ENCODE results near the gene HOXD4. TPM values are rescaled to one million over a fixed set of nuclear protein-coding genes. Genes with fewer than 3 reads are reported as not detected.

HOXD4 gene
- total RNA-seq, 1 experiment from 2014 or later, result 1.2 TPM

- Histone ChIP-seq H3K4me3 (ENCODE audit: low read depth, low read length) (no peak overlapping the region), H3K27me3 (replicated peaks; ENCODE audit: control insufficient read depth, insufficient read depth, low read length) (no peaks in the 10 kb centered on the region; the same call in 1 of the 2 replicates), H3K4me1 (no peaks in the 10 kb centered on the region), H3K36me3 (ENCODE audit: control insufficient read depth, insufficient read depth, low read length) (no peaks in the 10 kb centered on the region), H3K9me3 (no peaks in the 10 kb centered on the region)
- Mint-ChIP-seq H3K36me3 (ENCODE audit: insufficient read depth, unreplicated experiment) (no peaks in the 10 kb centered on the region), H3K27ac (ENCODE audit: unreplicated experiment) (no peak overlapping the region), H3K9me3 (ENCODE audit: unreplicated experiment) (peaks cover 9% of the 10 kb centered on the region), H3K4me3 (ENCODE audit: unreplicated experiment) (no peak overlapping the region), H3K4me1 (ENCODE audit: low read depth, unreplicated experiment) (no peaks in the 10 kb centered on the region), H3K27me3 (ENCODE audit: insufficient read depth, unreplicated experiment) (peaks cover 19% of the 10 kb centered on the region)
- intact Hi-C loops (cut with micrococcal nuclease; ENCODE audit: unreplicated experiment), result no loop called here
- DNase-seq, result no peak
- TF ChIP-seq CTCF (IDR thresholded peaks at IDR 0.05; ENCODE audit: insufficient read depth in 1 of 2, low read depth in 1 of 2, low read length in 1 of 2, severe bottlenecking in 1 of 2, unreplicated experiment in 1 of 2), result no peak
- BruUV-seq (replicated peaks), result no TSS peak
- CTCF ChIA-PET, result interaction anchor here (0.7 kb wide), 1 partner anchor 1823 kb away, joined by 6 read pairs; no protein-coding TSS in a partner anchor
- POLR2A ChIA-PET, result no interaction called here
Observed at GRCh38 chr2:176160251-176160985, 9.1 kb downstream of the HOXD4 start.

GRCh38 chr2:176160986-176161824 lies 9.9 kb downstream of the HOXD4 start:
- Histone ChIP-seq H3K4me1 (no peaks in the 10 kb centered on the region), H3K4me3 (ENCODE audit: low read depth, low read length) (no peak overlapping the region), H3K27me3 (replicated peaks; ENCODE audit: control insufficient read depth, insufficient read depth, low read length) (no peaks in the 10 kb centered on the region; the same call in 1 of the 2 replicates), H3K9me3 (no peaks in the 10 kb centered on the region), H3K36me3 (ENCODE audit: control insufficient read depth, insufficient read depth, low read length) (no peaks in the 10 kb centered on the region)
- no TSS peak for BruUV-seq (replicated peaks)
- no peak for TF ChIP-seq CTCF (IDR thresholded peaks at IDR 0.05; ENCODE audit: insufficient read depth in 1 of 2, low read depth in 1 of 2, low read length in 1 of 2, severe bottlenecking in 1 of 2, unreplicated experiment in 1 of 2)
- no peak overlapping the region for H3K27ac Mint-ChIP-seq (ENCODE audit: unreplicated experiment)
- no peak overlapping the region for H3K4me3 Mint-ChIP-seq (ENCODE audit: unreplicated experiment)
- intact Hi-C loops (cut with micrococcal nuclease; ENCODE audit: unreplicated experiment), result no loop called here
- POLR2A ChIA-PET, result no interaction called here
- no peak for DNase-seq
- CTCF ChIA-PET, result interaction anchor here (1.2 kb wide), 1 partner anchor 294 kb away, joined by 3 read pairs; no protein-coding TSS in a partner anchor
- peaks cover 9% of the 10 kb centered on the region for H3K9me3 Mint-ChIP-seq (ENCODE audit: unreplicated experiment)
- H3K36me3 Mint-ChIP-seq (ENCODE audit: insufficient read depth, unreplicated experiment), result no peaks in the 10 kb centered on the region
- no peaks in the 10 kb centered on the region for H3K4me1 Mint-ChIP-seq (ENCODE audit: low read depth, unreplicated experiment)
- H3K27me3 Mint-ChIP-seq (ENCODE audit: insufficient read depth, unreplicated experiment), result peaks cover 16% of the 10 kb centered on the region

- peaks cover 9% of the 10 kb centered on the region for H3K9me3 Mint-ChIP-seq (ENCODE audit: unreplicated experiment)
- POLR2A ChIA-PET, result no interaction called here
- BruUV-seq (replicated peaks), result no TSS peak
- CTCF ChIA-PET, result interaction anchor here (1.2 kb wide), 1 partner anchor 293 kb away, joined by 3 read pairs; no protein-coding TSS in a partner anchor
- no peaks in the 10 kb centered on the region for H3K4me1 ChIP-seq
- no peaks in the 10 kb centered on the region for H3K36me3 ChIP-seq (ENCODE audit: control insufficient read depth, insufficient read depth, low read length)
- no peak overlapping the region for H3K4me3 ChIP-seq (ENCODE audit: low read depth, low read length)
- H3K4me3 Mint-ChIP-seq (ENCODE audit: unreplicated experiment), result no peak overlapping the region
- no peaks in the 10 kb centered on the region; the same call in 1 of the 2 replicates for H3K27me3 ChIP-seq (replicated peaks; ENCODE audit: control insufficient read depth, insufficient read depth, low read length)
- TF ChIP-seq CTCF (IDR thresholded peaks at IDR 0.05; ENCODE audit: insufficient read depth in 1 of 2, low read depth in 1 of 2, low read length in 1 of 2, severe bottlenecking in 1 of 2, unreplicated experiment in 1 of 2), result no peak
- no peak overlapping the region for H3K27ac Mint-ChIP-seq (ENCODE audit: unreplicated experiment)
- H3K27me3 Mint-ChIP-seq (ENCODE audit: insufficient read depth, unreplicated experiment), result peaks cover 15% of the 10 kb centered on the region
- DNase-seq, result no peak
- H3K9me3 ChIP-seq, result no peaks in the 10 kb centered on the region
- intact Hi-C loops (cut with micrococcal nuclease; ENCODE audit: unreplicated experiment), result no loop called here
- H3K36me3 Mint-ChIP-seq (ENCODE audit: insufficient read depth, unreplicated experiment), result no peaks in the 10 kb centered on the region
- H3K4me1 Mint-ChIP-seq (ENCODE audit: low read depth, unreplicated experiment), result no peaks in the 10 kb centered on the region
Observed at GRCh38 chr2:176161825-176162626, 10.7 kb downstream of the HOXD4 start.
